Measurements from ENCODE around the gene NAGS. TPM values are rescaled to one million over a fixed set of nuclear protein-coding genes. Genes with fewer than 3 reads are reported as not detected.
"Not testable (repeated sequence)": the region's sequence is repeated elsewhere in the genome, so short reads cannot be mapped to it uniquely, and the experiment has no call there.

The NAGS gene
- total and polyA plus RNA-seq, 3 experiments from 2014 or later = 0.60 to 1.0 (median 0.74) TPM

- peaks cover 5% of the 10 kb centered on the region for H3K4me1 ChIP-seq (ENCODE audit: insufficient read depth, low read length)
- no peak overlapping the region for H3K27ac Mint-ChIP-seq
- H3K36me3 ChIP-seq (ENCODE audit: insufficient read depth, low read length) = no peaks in the 10 kb centered on the region
- no peaks in the 10 kb centered on the region for H3K36me3 Mint-ChIP-seq
- no peaks in the 10 kb centered on the region for H3K9me3 Mint-ChIP-seq
- no peaks in the 10 kb centered on the region for H3K9me3 ChIP-seq (ENCODE audit: low read length)
- DNase-seq = no peak
- no peak overlapping the region for H3K27ac ChIP-seq (ENCODE audit: low read depth, low read length)
- CTCF ChIA-PET = interaction anchor here (1.4 kb wide), 1 partner anchor 43 kb away, joined by 4 read pairs; no protein-coding TSS in a partner anchor
- no peak overlapping the region for H3K4me3 ChIP-seq (ENCODE audit: low read length)
- POLR2A ChIA-PET = no interaction called here
- H3K4me3 Mint-ChIP-seq = no peak overlapping the region
- peaks cover 0 to 7% (median 4%) of the 10 kb centered on the region in 3 donors for H3K4me1 Mint-ChIP-seq
- peaks cover 14% of the 10 kb centered on the region for H3K27me3 ChIP-seq (ENCODE audit: insufficient read depth, low read length, poor library complexity, severe bottlenecking)
- H3K27me3 Mint-ChIP-seq = peaks cover 26 to 57% of the 10 kb centered on the region in 2 donors
Observed at GRCh38 chr17:43987131-43988021, 17.0 kb upstream of the NAGS start.

- Histone ChIP-seq H3K27ac (ENCODE audit: low read depth, low read length) (no peak overlapping the region), H3K27me3 (ENCODE audit: insufficient read depth, low read length, poor library complexity, severe bottlenecking) (peaks cover 11% of the 10 kb centered on the region), H3K36me3 (ENCODE audit: insufficient read depth, low read length) (no peaks in the 10 kb centered on the region), H3K4me1 (ENCODE audit: insufficient read depth, low read length) (peaks cover 3% of the 10 kb centered on the region), H3K4me3 (ENCODE audit: low read length) (no peak overlapping the region), H3K9me3 (ENCODE audit: low read length) (no peaks in the 10 kb centered on the region)
- peaks cover 22 to 48% of the 10 kb centered on the region in 2 donors for H3K27me3 Mint-ChIP-seq
- POLR2A ChIA-PET = no interaction called here
- H3K27ac Mint-ChIP-seq = no peak overlapping the region
- no peaks in the 10 kb centered on the region for H3K9me3 Mint-ChIP-seq
- CTCF ChIA-PET = no interaction called here
- no peak overlapping the region for H3K4me3 Mint-ChIP-seq
- DNase-seq = no peak
- H3K36me3 Mint-ChIP-seq = no peaks in the 10 kb centered on the region
- H3K4me1 Mint-ChIP-seq = peaks cover 0 to 4% (median 3%) of the 10 kb centered on the region in 3 donors
Observed at GRCh38 chr17:43988301-43988700, 16.1 kb upstream of the NAGS start.

- Mint-ChIP-seq H3K4me3 (no peak overlapping the region), H3K9me3 (no peaks in the 10 kb centered on the region), H3K36me3 (peaks cover 0 to 2% (median 0%) of the 10 kb centered on the region in 3 donors), H3K27me3 (peaks cover 22 to 30% of the 10 kb centered on the region in 2 donors), H3K27ac (no peak overlapping the region), H3K4me1 (peaks cover 0 to 8% (median 0%) of the 10 kb centered on the region in 3 donors)
- ChIA-PET POLR2A (interaction anchor here (0.6 kb wide), 1 partner anchor 115 kb away, joined by 3 read pairs; no protein-coding TSS in a partner anchor), CTCF (interaction anchor here (1.0 kb wide), 1 partner anchor 48 kb away, joined by 3 read pairs; no protein-coding TSS in a partner anchor)
- DNase-seq = no peak
- Histone ChIP-seq H3K4me3 (ENCODE audit: low read length) (no peak overlapping the region), H3K4me1 (ENCODE audit: insufficient read depth, low read length) (peaks cover 6% of the 10 kb centered on the region), H3K27me3 (ENCODE audit: insufficient read depth, low read length, poor library complexity, severe bottlenecking) (peaks cover 4% of the 10 kb centered on the region), H3K27ac (ENCODE audit: low read depth, low read length) (no peak overlapping the region), H3K9me3 (ENCODE audit: low read length) (no peaks in the 10 kb centered on the region), H3K36me3 (ENCODE audit: insufficient read depth, low read length) (no peaks in the 10 kb centered on the region)
Observed at GRCh38 chr17:43992641-43993040, 11.8 kb upstream of the NAGS start.

- ChIA-PET CTCF (interaction anchor here (0.8 to 1.7 kb wide), 3 partner anchors 11 to 84 kb away, joined by 3 to 7 read pairs (median 4); no protein-coding TSS in a partner anchor), POLR2A (no interaction called here)
- Mint-ChIP-seq H3K4me1 (peaks cover 0 to 8% (median 0%) of the 10 kb centered on the region in 3 donors), H3K27ac (no peak overlapping the region), H3K4me3 (peak overlapping the region in 4 of 7 donors; percentile 19 to 54 (median 30)), H3K9me3 (no peaks in the 10 kb centered on the region), H3K27me3 (peaks cover 16 to 23% of the 10 kb centered on the region in 2 donors), H3K36me3 (peaks cover 0 to 2% (median 0%) of the 10 kb centered on the region in 3 donors)
- peaks cover 6% of the 10 kb centered on the region for H3K4me1 ChIP-seq (ENCODE audit: insufficient read depth, low read length)
- no peaks in the 10 kb centered on the region for H3K36me3 ChIP-seq (ENCODE audit: insufficient read depth, low read length)
- H3K9me3 ChIP-seq (ENCODE audit: low read length) = no peaks in the 10 kb centered on the region
- H3K27ac ChIP-seq (ENCODE audit: low read depth, low read length) = no peak overlapping the region
- H3K27me3 ChIP-seq (ENCODE audit: insufficient read depth, low read length, poor library complexity, severe bottlenecking) = peaks cover 4% of the 10 kb centered on the region
- H3K4me3 ChIP-seq (ENCODE audit: low read length) = no peak overlapping the region
- DNase-seq = peak; percentile 42 to 76 (median 59)
Observed at GRCh38 chr17:43994272-43995149, 9.9 kb upstream of the NAGS start.

GRCh38 chr17:43995150-43995471 lies 9.3 kb upstream of the NAGS start:
- peaks cover 0 to 8% (median 0%) of the 10 kb centered on the region in 3 donors for H3K4me1 Mint-ChIP-seq
- ChIA-PET CTCF (interaction anchor here (1.7 kb wide), 1 partner anchor 51 kb away, joined by 7 read pairs; no protein-coding TSS in a partner anchor), POLR2A (interaction anchor here (0.7 kb wide), 1 partner anchor 12 kb away, joined by 8 read pairs; no protein-coding TSS in a partner anchor)
- H3K4me1 ChIP-seq (ENCODE audit: insufficient read depth, low read length) = peaks cover 6% of the 10 kb centered on the region
- no peaks in the 10 kb centered on the region for H3K9me3 ChIP-seq (ENCODE audit: low read length)
- no peak overlapping the region for H3K27ac Mint-ChIP-seq
- H3K27me3 ChIP-seq (ENCODE audit: insufficient read depth, low read length, poor library complexity, severe bottlenecking) = peaks cover 4% of the 10 kb centered on the region
- no peak overlapping the region for H3K4me3 ChIP-seq (ENCODE audit: low read length)
- H3K9me3 Mint-ChIP-seq = no peaks in the 10 kb centered on the region
- DNase-seq = no peak
- H3K27me3 Mint-ChIP-seq = peaks cover 16 to 23% of the 10 kb centered on the region in 2 donors
- H3K36me3 ChIP-seq (ENCODE audit: insufficient read depth, low read length) = no peaks in the 10 kb centered on the region
- peak overlapping the region in 2 of 7 donors; percentile 32 for H3K4me3 Mint-ChIP-seq
- H3K36me3 Mint-ChIP-seq = peaks cover 0 to 2% (median 0%) of the 10 kb centered on the region in 3 donors
- H3K27ac ChIP-seq (ENCODE audit: low read depth, low read length) = no peak overlapping the region

GRCh38 chr17:43997180-43997579 lies 7.2 kb upstream of the NAGS start:
- POLR2A ChIA-PET; H3K36me3 Mint-ChIP-seq; DNase-seq; H3K9me3 Mint-ChIP-seq; H3K27me3 ChIP-seq (ENCODE audit: insufficient read depth, low read length, poor library complexity, severe bottlenecking); H3K27ac ChIP-seq (ENCODE audit: low read depth, low read length); H3K4me3 ChIP-seq (ENCODE audit: low read length); CTCF ChIA-PET; H3K9me3 ChIP-seq (ENCODE audit: low read length); H3K36me3 ChIP-seq (ENCODE audit: insufficient read depth, low read length); H3K4me3 Mint-ChIP-seq; H3K4me1 Mint-ChIP-seq; H3K4me1 ChIP-seq (ENCODE audit: insufficient read depth, low read length): not testable (repeated sequence)
- Mint-ChIP-seq H3K27ac (peak overlapping the region in 1 of 8 donors; percentile 19), H3K27me3 (peaks cover 13 to 19% of the 10 kb centered on the region in 2 donors)

GRCh38 chr17:43998552-43998951 lies 5.9 kb upstream of the NAGS start:
- Mint-ChIP-seq H3K27ac (no peak overlapping the region), H3K9me3 (no peaks in the 10 kb centered on the region), H3K4me1 (peaks cover 0 to 8% (median 0%) of the 10 kb centered on the region in 3 donors), H3K4me3 (no peak overlapping the region), H3K27me3 (peaks cover 10 to 19% of the 10 kb centered on the region in 2 donors), H3K36me3 (peaks cover 0 to 2% (median 0%) of the 10 kb centered on the region in 3 donors)
- ChIA-PET POLR2A (interaction anchor here (0.7 kb wide), 1 partner anchor 55 kb away, joined by 6 read pairs; no protein-coding TSS in a partner anchor), CTCF (interaction anchor here (0.8 kb wide), 1 partner anchor 8 kb away, joined by 3 read pairs; no protein-coding TSS in a partner anchor)
- no peaks in the 10 kb centered on the region for H3K9me3 ChIP-seq (ENCODE audit: low read length)
- no peaks in the 10 kb centered on the region for H3K36me3 ChIP-seq (ENCODE audit: insufficient read depth, low read length)
- no peak for DNase-seq
- H3K4me1 ChIP-seq (ENCODE audit: insufficient read depth, low read length) = peaks cover 6% of the 10 kb centered on the region
- H3K4me3 ChIP-seq (ENCODE audit: low read length) = no peak overlapping the region
- H3K27ac ChIP-seq (ENCODE audit: low read depth, low read length) = no peak overlapping the region
- peaks cover 4% of the 10 kb centered on the region for H3K27me3 ChIP-seq (ENCODE audit: insufficient read depth, low read length, poor library complexity, severe bottlenecking)

All from CD8-positive, alpha-beta memory T cell (primary cell).